HCT116 (cell line): ENCODE data around the gene ADRB1. TPM values are rescaled to one million over a fixed set of nuclear protein-coding genes. Genes with fewer than 3 reads are reported as not detected.

Source experiments
- ATAC-seq: fragments of 200-7000 bp; cut with Tn5 transposase; 2 replicates; pipeline ENCODE4 v1.9.1; 2020; ENCODE audit warnings: mild to moderate bottlenecking, moderate library complexity
- BruUV-seq: library from RNA; stranded (reverse); fragments of 400-500 nt; replicated peaks from 2 replicates; lab custom pipeline; 2021; lab: Mats Ljungman, UMichigan
- CTCF ChIA-PET: fragments of 300-600 bp; sonication (Branson Sonifier 250); formaldehyde crosslinking; loops from one replicate; lab custom pipeline; 2021; ENCODE audit warnings: antibody characterized with exemption; lab: Charles Lee
- POLR2A ChIA-PET: fragments of 300-600, 350-600 bp; sonication (Branson Sonifier 250); formaldehyde crosslinking; loops from one replicate; lab custom pipeline; 2021; ENCODE audit warnings: antibody characterized with exemption; lab: Charles Lee
- RAD21 ChIA-PET, 2 experiments: fragments of 300-600 bp; sonication (Branson Sonifier 250); formaldehyde crosslinking; loops; one replicate each; lab custom pipeline; 2023; ENCODE audit warnings: low total read pairs in 2 of 2; ENCODE audit not compliant: uncharacterized antibody in 2 of 2, unreplicated experiment in 2 of 2, low non-redundant PET in 1 of 2; lab: Charles Lee
- DNase-seq: peaks from one replicate; pipeline ENCODE4 v3.0.0-alpha.2; 2010; ENCODE audit warnings: low read depth, low spot score
- H2AFZ ChIP-seq: fragments of 200-600 bp; shearing (Covaris generic), sonication (generic); 2 replicates; pipeline ENCODE4 v1.6.1; 2017; ENCODE audit warnings: low read depth, mixed run types, mixed read lengths, antibody characterized with exemption, low read length; ENCODE audit not compliant: poor library complexity, severe bottlenecking
- H3K27ac ChIP-seq: 2 replicates; pipeline ENCODE4 v1.5.1; 2012; ENCODE audit warnings: low read depth, low read length
- H3K27me3 ChIP-seq: fragments of 200-600 bp; sonication (generic); 2 replicates; pipeline ENCODE4 v1.6.1; 2016; ENCODE audit warnings: mixed run types, low read length, mixed read lengths; ENCODE audit not compliant: insufficient read depth
- H3K36me3 ChIP-seq, 2 experiments: fragments of 200-500 bp in 1 of 2; fragments of 200-600 bp in 1 of 2; sonication (Bioruptor generic) in 1 of 2; sonication (generic) in 1 of 2; 2 replicates each; pipeline versions ENCODE4 v1.5.1 to v1.6.1; 2014 to 2016; ENCODE audit warnings: low read length in 2 of 2, inconsistent platforms in 1 of 2, mixed read lengths in 1 of 2, mixed run types in 1 of 2; ENCODE audit not compliant: insufficient read depth in 2 of 2, control insufficient read depth in 1 of 2
- H3K4me1 ChIP-seq, 2 experiments: fragments of 200-600 bp in 1 of 2; sonication (generic) in 1 of 2; 2 replicates each; pipeline versions ENCODE4 v1.5.1 to v1.6.1; 2012 to 2017; ENCODE audit warnings: low read length in 2 of 2, inconsistent platforms in 1 of 2, mild to moderate bottlenecking in 1 of 2, mixed read lengths in 1 of 2, mixed run types in 1 of 2, moderate library complexity in 1 of 2; ENCODE audit not compliant: insufficient read depth in 2 of 2, control insufficient read depth in 1 of 2
- H3K4me2 ChIP-seq: fragments of 200-600 bp; sonication (generic); 2 replicates; pipeline ENCODE4 v1.6.1; 2017; ENCODE audit warnings: mixed run types, low read length, mixed read lengths
- H3K4me3 ChIP-seq, 2 experiments: fragments of 200-600 bp in 1 of 2; sonication (generic) in 1 of 2; replicated peaks in 1 of 2; 2 replicates each; pipeline ENCODE4 v1.5.1; 2011 to 2016; ENCODE audit warnings: low read length in 2 of 2, control low read depth in 1 of 2, low read depth in 1 of 2, mild to moderate bottlenecking in 1 of 2, mixed read lengths in 1 of 2, mixed run types in 1 of 2
- H3K79me2 ChIP-seq: fragments of 200-600 bp; sonication (generic); 2 replicates; pipeline ENCODE4 v1.6.1; 2017; ENCODE audit warnings: mild to moderate bottlenecking, mixed run types, low read length, moderate library complexity, mixed read lengths; ENCODE audit not compliant: insufficient read depth
- H3K9ac ChIP-seq: fragments of 200-600 bp; sonication (generic); 2 replicates; pipeline ENCODE4 v1.6.1; 2016; ENCODE audit warnings: low read length, mixed read lengths
- H3K9me2 ChIP-seq: fragments of 200-600 bp; sonication (generic), shearing (Covaris generic); 2 replicates; pipeline ENCODE4 v1.6.1; 2017; ENCODE audit warnings: mixed run types, mild to moderate bottlenecking, moderate library complexity; ENCODE audit not compliant: insufficient read depth
- H3K9me3 ChIP-seq, 2 experiments: fragments of 200-500 bp in 1 of 2; fragments of 200-600 bp in 1 of 2; sonication (Bioruptor generic) in 1 of 2; sonication (generic) in 1 of 2; 2 replicates each; pipeline ENCODE4 v1.6.1; 2014 to 2017; ENCODE audit warnings: low read length in 2 of 2, mixed read lengths in 2 of 2, inconsistent platforms in 1 of 2, low read depth in 1 of 2, mild to moderate bottlenecking in 1 of 2, mixed run types in 1 of 2, moderate library complexity in 1 of 2; ENCODE audit not compliant: control insufficient read depth in 1 of 2, insufficient read depth in 1 of 2
- H4K20me1 ChIP-seq: fragments of 200-600 bp; sonication (generic), shearing (Covaris generic); 2 replicates; pipeline ENCODE4 v1.6.1; 2017; ENCODE audit warnings: mixed run types, mild to moderate bottlenecking, moderate library complexity; ENCODE audit not compliant: insufficient read depth
- CBX3 ChIP-seq: IDR thresholded peaks from 2 replicates; pipeline ENCODE4 v1.6.1; 2012; ENCODE audit warnings: low read depth
- CEBPB ChIP-seq: IDR thresholded peaks from 2 replicates; pipeline ENCODE4 v1.6.1; 2012; ENCODE audit warnings: low read depth
- EGR1 ChIP-seq: IDR thresholded peaks from 2 replicates; pipeline ENCODE4 v1.6.1; 2012; ENCODE audit warnings: low read depth
- EZH2 ChIP-seq: fragments of 200-600 bp; sonication (generic); IDR thresholded peaks from 2 replicates; pipeline ENCODE4 v1.6.1; 2017; ENCODE audit warnings: antibody characterized with exemption, mixed run types
- EZH2phosphoT487 ChIP-seq: fragments of 200-600 bp; IDR thresholded peaks from 2 replicates; pipeline ENCODE4 v1.6.1; 2018; ENCODE audit warnings: antibody characterized with exemption, borderline replicate concordance
- FOSL1 ChIP-seq: IDR thresholded peaks from 2 replicates; pipeline ENCODE4 v1.6.1; 2012; ENCODE audit warnings: low read depth
- POLR2A ChIP-seq: IDR thresholded peaks from 2 replicates; pipeline ENCODE4 v1.7.0; 2011; ENCODE audit warnings: borderline replicate concordance; ENCODE audit not compliant: insufficient read depth, insufficient read length; ENCODE audit errors: extremely low read depth
- POLR2AphosphoS5 ChIP-seq: IDR thresholded peaks from 2 replicates; pipeline ENCODE4 v1.6.1; 2011; ENCODE audit warnings: mild to moderate bottlenecking, low read depth, low read length, moderate library complexity
- RAD21 ChIP-seq: IDR thresholded peaks from 2 replicates; pipeline ENCODE4 v1.6.1; 2012; ENCODE audit warnings: low read depth, mild to moderate bottlenecking
- SIN3A ChIP-seq: IDR thresholded peaks from 2 replicates; pipeline ENCODE4 v1.6.1; 2012; ENCODE audit warnings: low read depth
- SP1 ChIP-seq: IDR thresholded peaks from 2 replicates; pipeline ENCODE4 v1.6.1; 2012; ENCODE audit warnings: low read depth
- TCF7L2 ChIP-seq: IDR thresholded peaks from 2 replicates; pipeline ENCODE4 v1.7.0; 2011; ENCODE audit warnings: borderline replicate concordance, inconsistent platforms; ENCODE audit not compliant: insufficient read depth, insufficient read length; ENCODE audit errors: extremely low read depth
- YY1 ChIP-seq: IDR thresholded peaks from 2 replicates; pipeline ENCODE4 v1.6.1; 2011; ENCODE audit warnings: low read length, low read depth, moderate library complexity, mild to moderate bottlenecking; ENCODE audit not compliant: insufficient replicate concordance; ENCODE audit errors: extremely low read depth
- ZFX ChIP-seq: fragments of 450-650 bp; IDR thresholded peaks from 2 replicates; pipeline ENCODE4 v1.6.1; 2017
- ZNF274 ChIP-seq: fragments of 200-500 bp; sonication (Bioruptor generic); IDR thresholded peaks from 2 replicates; pipeline ENCODE4 v1.6.1; 2014; ENCODE audit warnings: mild to moderate bottlenecking, low read depth, low read length, inconsistent platforms
- intact Hi-C: fragments of 100-400 bp; cut with micrococcal nuclease; formaldehyde crosslinking; loops from 2 replicates; pipeline ENCODE4 v1.10.0; 2022
- total RNA-seq: library from RNA; stranded (reverse); gene quantifications from one replicate; pipeline ENCODE4 v1.2.1, GENCODE V29; 2021; ENCODE audit not compliant: unreplicated experiment
- TF ChIP-seq, protein P1 (sequence below): IDR thresholded peaks from 2 replicates; pipeline ENCODE4 v1.6.1; 2012
- TF ChIP-seq, protein P2 (sequence below): IDR thresholded peaks from 2 replicates; pipeline ENCODE4 v1.6.1; 2011; ENCODE audit warnings: mild to moderate bottlenecking, low read length, moderate library complexity; ENCODE audit not compliant: insufficient replicate concordance; ENCODE audit errors: extremely low read depth
- TF ChIP-seq, protein P3 (sequence below): IDR thresholded peaks from 2 replicates; pipeline ENCODE4 v1.6.1; 2012
- TF ChIP-seq, protein P4 (sequence below): IDR thresholded peaks from 2 replicates; pipeline ENCODE4 v1.6.1; 2012; ENCODE audit warnings: low read depth
- TF ChIP-seq, protein P5 (sequence below), 3 experiments: fragments of 200-600 bp in 1 of 3; sonication (generic) in 1 of 3; IDR thresholded peaks in 2 of 3; conservative IDR thresholded peaks in 1 of 3; 2 replicates each; pipeline ENCODE4 v1.5.1; 2012 to 2017; ENCODE audit warnings: low read depth in 2 of 3, low read length in 2 of 3, antibody characterized with exemption in 1 of 3, borderline replicate concordance in 1 of 3, control low read depth in 1 of 3, mild to moderate bottlenecking in 1 of 3, mixed read lengths in 1 of 3, mixed run types in 1 of 3, moderate library complexity in 1 of 3; ENCODE audit not compliant: insufficient read depth in 1 of 3

The ADRB1 gene
- total RNA-seq, 1 experiment from 2014 or later = 0.89 TPM

DNA sequence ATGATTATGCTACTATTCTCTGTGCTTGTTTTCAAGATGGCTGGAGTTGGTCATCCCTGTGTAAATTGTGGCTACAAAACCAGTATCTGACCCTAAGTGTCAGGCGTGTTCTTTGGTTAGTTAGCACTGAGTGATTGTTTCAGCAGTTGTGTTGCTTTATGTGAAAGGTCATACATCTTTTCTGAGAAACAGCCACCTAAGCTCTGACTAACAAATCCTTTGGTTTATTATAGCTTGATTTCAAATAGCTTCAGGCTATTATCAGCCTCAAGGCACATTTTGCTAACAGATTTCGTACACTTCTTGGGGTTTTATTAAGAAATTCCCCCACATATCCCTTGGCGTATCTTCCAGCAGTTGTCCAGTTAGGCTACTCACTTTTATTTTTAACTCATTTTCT, 4.8 kb upstream of the ADRB1 start:
- Histone ChIP-seq H2AFZ (no peak overlapping the region), H3K79me2 (no peaks in the 10 kb centered on the region), H3K36me3 (no peaks in the 10 kb centered on the region), H3K4me2 (no peak overlapping the region), H3K4me1 (peaks cover 5 to 12% of the 10 kb centered on the region in 2 experiments; a peak in 2 of 4 replicates)
- POLR2A ChIA-PET = no interaction called here
- ATAC-seq = no peak
- no TSS peak for BruUV-seq
- TF ChIP-seq EZH2 (no peak), EGR1 (no peak), CEBPB (no peak), SIN3A (no peak), RAD21 (no peak), YY1 (no peak), CBX3 (no peak), FOSL1 (no peak), ZNF274 (no peak), POLR2A (no peak), TCF7L2 (no peak), SP1 (no peak), ZFX (no peak), EZH2phosphoT487 (no peak), POLR2AphosphoS5 (no peak)
- TF ChIP-seq, protein P1, sequence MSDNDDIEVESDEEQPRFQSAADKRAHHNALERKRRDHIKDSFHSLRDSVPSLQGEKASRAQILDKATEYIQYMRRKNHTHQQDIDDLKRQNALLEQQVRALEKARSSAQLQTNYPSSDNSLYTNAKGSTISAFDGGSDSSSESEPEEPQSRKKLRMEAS = no peak
- TF ChIP-seq, protein P2, sequence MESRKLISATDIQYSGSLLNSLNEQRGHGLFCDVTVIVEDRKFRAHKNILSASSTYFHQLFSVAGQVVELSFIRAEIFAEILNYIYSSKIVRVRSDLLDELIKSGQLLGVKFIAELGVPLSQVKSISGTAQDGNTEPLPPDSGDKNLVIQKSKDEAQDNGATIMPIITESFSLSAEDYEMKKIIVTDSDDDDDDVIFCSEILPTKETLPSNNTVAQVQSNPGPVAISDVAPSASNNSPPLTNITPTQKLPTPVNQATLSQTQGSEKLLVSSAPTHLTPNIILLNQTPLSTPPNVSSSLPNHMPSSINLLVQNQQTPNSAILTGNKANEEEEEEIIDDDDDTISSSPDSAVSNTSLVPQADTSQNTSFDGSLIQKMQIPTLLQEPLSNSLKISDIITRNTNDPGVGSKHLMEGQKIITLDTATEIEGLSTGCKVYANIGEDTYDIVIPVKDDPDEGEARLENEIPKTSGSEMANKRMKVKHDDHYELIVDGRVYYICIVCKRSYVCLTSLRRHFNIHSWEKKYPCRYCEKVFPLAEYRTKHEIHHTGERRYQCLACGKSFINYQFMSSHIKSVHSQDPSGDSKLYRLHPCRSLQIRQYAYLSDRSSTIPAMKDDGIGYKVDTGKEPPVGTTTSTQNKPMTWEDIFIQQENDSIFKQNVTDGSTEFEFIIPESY = no peak
- TF ChIP-seq, protein P3, sequence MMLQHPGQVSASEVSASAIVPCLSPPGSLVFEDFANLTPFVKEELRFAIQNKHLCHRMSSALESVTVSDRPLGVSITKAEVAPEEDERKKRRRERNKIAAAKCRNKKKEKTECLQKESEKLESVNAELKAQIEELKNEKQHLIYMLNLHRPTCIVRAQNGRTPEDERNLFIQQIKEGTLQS = no peak
- TF ChIP-seq, protein P4, sequence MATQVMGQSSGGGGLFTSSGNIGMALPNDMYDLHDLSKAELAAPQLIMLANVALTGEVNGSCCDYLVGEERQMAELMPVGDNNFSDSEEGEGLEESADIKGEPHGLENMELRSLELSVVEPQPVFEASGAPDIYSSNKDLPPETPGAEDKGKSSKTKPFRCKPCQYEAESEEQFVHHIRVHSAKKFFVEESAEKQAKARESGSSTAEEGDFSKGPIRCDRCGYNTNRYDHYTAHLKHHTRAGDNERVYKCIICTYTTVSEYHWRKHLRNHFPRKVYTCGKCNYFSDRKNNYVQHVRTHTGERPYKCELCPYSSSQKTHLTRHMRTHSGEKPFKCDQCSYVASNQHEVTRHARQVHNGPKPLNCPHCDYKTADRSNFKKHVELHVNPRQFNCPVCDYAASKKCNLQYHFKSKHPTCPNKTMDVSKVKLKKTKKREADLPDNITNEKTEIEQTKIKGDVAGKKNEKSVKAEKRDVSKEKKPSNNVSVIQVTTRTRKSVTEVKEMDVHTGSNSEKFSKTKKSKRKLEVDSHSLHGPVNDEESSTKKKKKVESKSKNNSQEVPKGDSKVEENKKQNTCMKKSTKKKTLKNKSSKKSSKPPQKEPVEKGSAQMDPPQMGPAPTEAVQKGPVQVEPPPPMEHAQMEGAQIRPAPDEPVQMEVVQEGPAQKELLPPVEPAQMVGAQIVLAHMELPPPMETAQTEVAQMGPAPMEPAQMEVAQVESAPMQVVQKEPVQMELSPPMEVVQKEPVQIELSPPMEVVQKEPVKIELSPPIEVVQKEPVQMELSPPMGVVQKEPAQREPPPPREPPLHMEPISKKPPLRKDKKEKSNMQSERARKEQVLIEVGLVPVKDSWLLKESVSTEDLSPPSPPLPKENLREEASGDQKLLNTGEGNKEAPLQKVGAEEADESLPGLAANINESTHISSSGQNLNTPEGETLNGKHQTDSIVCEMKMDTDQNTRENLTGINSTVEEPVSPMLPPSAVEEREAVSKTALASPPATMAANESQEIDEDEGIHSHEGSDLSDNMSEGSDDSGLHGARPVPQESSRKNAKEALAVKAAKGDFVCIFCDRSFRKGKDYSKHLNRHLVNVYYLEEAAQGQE = no peak
- TF ChIP-seq, protein P5, sequence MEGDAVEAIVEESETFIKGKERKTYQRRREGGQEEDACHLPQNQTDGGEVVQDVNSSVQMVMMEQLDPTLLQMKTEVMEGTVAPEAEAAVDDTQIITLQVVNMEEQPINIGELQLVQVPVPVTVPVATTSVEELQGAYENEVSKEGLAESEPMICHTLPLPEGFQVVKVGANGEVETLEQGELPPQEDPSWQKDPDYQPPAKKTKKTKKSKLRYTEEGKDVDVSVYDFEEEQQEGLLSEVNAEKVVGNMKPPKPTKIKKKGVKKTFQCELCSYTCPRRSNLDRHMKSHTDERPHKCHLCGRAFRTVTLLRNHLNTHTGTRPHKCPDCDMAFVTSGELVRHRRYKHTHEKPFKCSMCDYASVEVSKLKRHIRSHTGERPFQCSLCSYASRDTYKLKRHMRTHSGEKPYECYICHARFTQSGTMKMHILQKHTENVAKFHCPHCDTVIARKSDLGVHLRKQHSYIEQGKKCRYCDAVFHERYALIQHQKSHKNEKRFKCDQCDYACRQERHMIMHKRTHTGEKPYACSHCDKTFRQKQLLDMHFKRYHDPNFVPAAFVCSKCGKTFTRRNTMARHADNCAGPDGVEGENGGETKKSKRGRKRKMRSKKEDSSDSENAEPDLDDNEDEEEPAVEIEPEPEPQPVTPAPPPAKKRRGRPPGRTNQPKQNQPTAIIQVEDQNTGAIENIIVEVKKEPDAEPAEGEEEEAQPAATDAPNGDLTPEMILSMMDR (IDR thresholded peaks at IDR 0.05 in 2 of 3, conservative IDR thresholded peaks at IDR 0.05 in 1 of 3; ENCODE audit: borderline replicate concordance in 1 of 3, insufficient read depth in 1 of 3, low read depth in 2 of 3, low read length in 2 of 3) = no peak
- TF ChIP-seq, all 23 proteins: peak for 0
- H3K9me2 ChIP-seq = no peaks in the 10 kb centered on the region
- ChIA-PET CTCF (no interaction called here), RAD21 (no interaction called here)
- intact Hi-C loops = no loop called here
- no peaks in the 10 kb centered on the region for H3K27me3 ChIP-seq
- H3K27ac ChIP-seq = no peak overlapping the region
- no peak overlapping the region for H3K4me3 ChIP-seq
- no peak overlapping the region for H3K9ac ChIP-seq
- no peak for DNase-seq
- no peaks in the 10 kb centered on the region for H3K9me3 ChIP-seq
- H4K20me1 ChIP-seq = no peaks in the 10 kb centered on the region
